Right cardiac atrium (tissue), 5 donors: Measurements from ENCODE around the gene STK11IP. TPM values are rescaled to one million over a fixed set of nuclear protein-coding genes. Genes with fewer than 3 reads are reported as not detected.
"Not testable (repeated sequence)": the region's sequence is repeated elsewhere in the genome, so short reads cannot be mapped to it uniquely, and the experiment has no call there.

ENCODE experiments used
- ATAC-seq, 2 donors: fragments of 200-7000 bp; cut with Tn5 transposase; one replicate each; pipeline versions ENCODE4 v1.8.0 to v1.9.1; 2020; ENCODE audit warnings: moderate library complexity in 2 of 2, mild to moderate bottlenecking in 1 of 2
- DNase-seq, 3 donors: peaks; one replicate each; pipeline ENCODE4 v3.0.0-alpha.2; 2020
- H3K27ac ChIP-seq: one replicate; pipeline ENCODE4 v1.5.1; 2013; ENCODE audit warnings: mild to moderate bottlenecking, low read length, control low read depth, moderate library complexity
- H3K27me3 ChIP-seq: one replicate; pipeline ENCODE4 v1.6.1; 2013; ENCODE audit not compliant: control insufficient read depth, insufficient read depth
- H3K4me1 ChIP-seq: one replicate; pipeline ENCODE4 v1.6.1; 2013; ENCODE audit warnings: low read length; ENCODE audit not compliant: control insufficient read depth, insufficient read depth
- H3K4me3 ChIP-seq: one replicate; pipeline ENCODE4 v1.5.1; 2013; ENCODE audit warnings: low read length, control low read depth
- H3K9me3 ChIP-seq: one replicate; pipeline ENCODE4 v1.6.1; 2013; ENCODE audit warnings: low read length; ENCODE audit not compliant: control insufficient read depth
- WGBS: extraction: QIAGEN DNeasy Blood & Tissue Kit; methylation state at CpG from one replicate; pipeline ENCODE4 v1.1.7; 2013; 5-methylcytosine and 5-hydroxymethylcytosine counted together
- intact Hi-C, 4 donors: fragments of 100-400 bp; cut with DNase I; formaldehyde crosslinking; loops; one replicate each; pipeline versions ENCODE4 v1.11.0 to v1.14.0; 2022 to 2023
- polyA plus RNA-seq: library from polyadenylated mRNA; stranded (reverse); fragments of 200-250 nt; gene quantifications from one replicate; pipeline ENCODE4 v1.2.3, GENCODE V29; 2013
- total RNA-seq, 4 donors: library from RNA; stranded (reverse); fragmentation: NEBNext Ultra II Directional; extraction: Animal tissue kit (Norgen Biotek cat#: 25700); gene quantifications; one replicate each; pipeline ENCODE4 v1.2.1, GENCODE V29; 2021
- donor health status: healthy with polysubstance abuse.
- donor health status: DM: no; HTN: yes; CAD: no.
- donor health status: DM: no; HTN: no; CAD: no.
- donor health status: DM: no; HTN: yes; CAD: no; lungs with severe emphysema.
- donor health status: DM: yes; HTN: yes; CAD: no.

The STK11IP gene
- total and polyA plus RNA-seq, 5 donors, result 12.1 to 19.0 (median 14.2) TPM

DNA sequence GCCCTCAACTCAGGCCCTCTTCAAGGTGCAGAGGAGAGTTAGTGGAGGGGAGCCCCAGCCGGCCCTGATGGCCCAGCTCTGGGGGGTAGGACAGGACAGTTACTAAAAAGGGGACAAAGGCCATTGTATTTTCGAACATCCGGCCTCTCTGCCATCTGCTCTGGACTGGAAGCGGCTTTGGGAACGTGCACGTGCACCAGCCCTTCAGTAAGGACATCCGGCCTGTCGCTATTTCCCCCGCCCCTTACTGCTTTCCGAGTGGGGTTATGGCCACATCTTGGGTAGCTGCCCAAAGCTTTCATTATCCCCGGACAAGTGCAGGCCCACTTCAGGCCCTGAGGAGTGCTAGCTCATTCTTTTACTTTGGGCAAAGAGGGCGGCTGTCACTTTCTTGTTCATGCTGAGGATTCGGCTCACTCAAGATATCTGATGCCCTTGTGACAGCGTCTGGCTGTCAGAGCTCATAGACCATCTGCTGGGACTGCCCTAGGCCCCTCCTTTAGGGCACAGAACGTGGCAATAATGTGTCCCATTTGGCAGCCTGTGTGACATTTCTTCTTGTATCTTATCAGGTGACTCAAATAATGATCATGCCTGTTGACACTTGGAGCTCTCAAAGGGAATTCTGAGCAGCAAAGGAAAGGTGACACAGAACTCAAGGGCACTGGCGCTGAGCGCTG, 47.3 kb downstream of the STK11IP start:
- no peaks in the 10 kb centered on the region for H3K9me3 ChIP-seq
- peak overlapping the region; percentile 96 for H3K27ac ChIP-seq
- peaks cover 2% of the 10 kb centered on the region for H3K4me1 ChIP-seq
- WGBS, result 30% methylated on average over 17 of the region's 17 CpGs
- ATAC-seq, result peak; percentile 60 to 70
- H3K4me3 ChIP-seq, result no peak overlapping the region
- DNase-seq, result peak; percentile 69 to 83 (median 81)
- intact Hi-C loops, result loop anchor here in 3 of 4 donors (5.0 kb wide), 3 partner anchors 48 to 103 kb away; partner anchors contain the start of genes CHPF (in 3 of the 3), TMEM198 (in 3 of the 3), INHA (in 1 of the 3) and OBSL1 (in 1 of the 3)
- no peaks in the 10 kb centered on the region for H3K27me3 ChIP-seq

DNA sequence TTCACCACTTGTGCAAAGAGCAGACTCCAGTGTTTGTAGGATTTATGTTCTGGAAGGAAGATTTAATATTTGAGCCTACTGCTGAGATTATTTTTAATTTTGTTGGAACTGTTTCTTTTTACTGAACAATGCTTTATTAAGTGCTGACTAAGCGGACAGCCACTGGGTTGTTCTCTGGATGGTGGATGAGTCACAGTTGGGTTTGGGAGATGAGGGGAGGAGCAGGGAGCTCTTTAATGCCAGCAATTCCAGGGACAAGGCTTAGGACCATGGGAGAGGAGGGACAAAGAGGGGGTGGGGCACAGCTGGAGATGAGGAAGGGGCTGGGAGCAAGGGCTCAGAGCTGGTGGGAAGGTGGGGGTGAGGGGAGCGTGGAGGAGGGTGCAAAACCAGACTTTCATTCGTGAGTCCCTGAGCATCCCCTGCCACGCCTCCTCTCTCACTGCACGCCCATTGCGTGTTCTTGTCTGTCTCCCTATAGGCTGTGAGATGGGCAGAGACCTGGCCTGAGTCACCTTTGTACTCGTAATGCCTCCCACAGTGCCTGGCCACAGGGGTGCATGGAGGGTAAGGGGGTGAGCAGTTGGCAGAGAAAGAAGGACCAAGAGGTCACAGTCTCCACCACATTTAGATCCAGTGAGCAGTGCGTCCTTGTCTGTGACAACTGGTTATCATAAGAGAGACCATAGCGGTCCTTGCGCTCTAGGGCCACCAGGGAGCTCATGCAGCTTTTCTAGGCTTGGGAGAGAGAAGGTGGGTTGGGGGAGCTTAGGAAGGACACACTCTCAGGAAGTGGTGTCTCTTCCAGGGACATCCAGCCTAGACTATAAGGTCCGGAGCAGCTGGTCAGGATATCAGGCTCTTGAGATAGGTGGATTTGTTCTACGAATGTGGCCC, 48.2 kb downstream of the STK11IP start:
- Histone ChIP-seq H3K4me1 (peaks cover 2% of the 10 kb centered on the region), H3K27me3 (no peaks in the 10 kb centered on the region), H3K9me3 (no peaks in the 10 kb centered on the region), H3K4me3 (no peak overlapping the region), H3K27ac (peak overlapping the region; percentile 16)
- intact Hi-C loops, result no loop called here
- ATAC-seq, result peak; percentile 39 to 49
- DNase-seq, result peak in 2 of 3 donors; percentile 33 to 59
- WGBS, result 65% methylated on average over 12 of the region's 12 CpGs

DNA sequence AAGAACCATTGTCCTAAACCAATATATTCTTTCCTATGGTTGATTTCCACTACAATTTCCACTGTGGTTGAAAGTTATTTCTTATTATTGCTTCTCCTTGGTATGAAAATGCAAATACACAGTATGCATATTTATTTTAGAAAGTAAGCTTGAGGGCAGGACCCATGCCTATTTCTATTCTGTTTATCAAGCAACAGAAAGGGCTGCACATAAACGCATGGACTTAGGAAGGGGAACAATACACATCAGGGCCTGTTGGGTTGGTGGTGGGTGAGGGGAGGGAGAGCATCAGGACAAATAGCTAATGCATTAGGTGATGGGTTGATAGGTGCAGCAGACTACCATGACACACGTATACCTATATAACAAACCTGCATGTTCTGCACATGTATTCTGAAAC, 50.5 kb downstream of the STK11IP start:
- no peaks in the 10 kb centered on the region for H3K9me3 ChIP-seq
- intact Hi-C loops, result no loop called here
- WGBS, result 84% methylated on average over 2 of the region's 2 CpGs

DNA sequence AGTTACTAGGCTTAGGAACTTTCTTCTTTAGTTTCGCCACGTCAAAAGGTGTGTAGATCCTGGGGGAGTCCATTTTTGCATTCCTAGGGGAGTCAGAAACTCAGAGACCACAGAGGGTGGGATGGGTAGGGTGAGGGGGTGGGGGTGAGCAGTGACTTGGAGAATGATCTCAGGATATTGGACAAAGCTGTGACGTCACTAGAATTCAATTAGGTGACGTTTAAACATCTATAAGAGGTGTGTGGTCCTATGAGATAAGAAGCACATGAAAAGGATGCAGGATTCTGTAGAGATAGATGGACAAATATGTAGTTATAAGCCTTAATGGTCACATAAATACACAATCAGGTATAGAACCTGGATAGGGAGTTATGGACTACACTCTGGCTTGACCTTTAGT, 51.3 kb downstream of the STK11IP start:
- Histone ChIP-seq H3K9me3 (no peaks in the 10 kb centered on the region), H3K27me3 (no peaks in the 10 kb centered on the region), H3K4me1 (peaks cover 2% of the 10 kb centered on the region), H3K4me3 (no peak overlapping the region), H3K27ac (no peak overlapping the region)
- intact Hi-C loops, result no loop called here
- WGBS, result 67% methylated on average over 4 of the region's 4 CpGs
- ATAC-seq (no peak), DNase-seq (no peak)

More for the DNA sequence above, 50.5 kb downstream of the STK11IP start:
- DNase-seq, result no peak
- Histone ChIP-seq H3K4me1 (peaks cover 2% of the 10 kb centered on the region), H3K27me3 (no peaks in the 10 kb centered on the region), H3K27ac (no peak overlapping the region), H3K4me3 (no peak overlapping the region)
- ATAC-seq, result no peak

DNA sequence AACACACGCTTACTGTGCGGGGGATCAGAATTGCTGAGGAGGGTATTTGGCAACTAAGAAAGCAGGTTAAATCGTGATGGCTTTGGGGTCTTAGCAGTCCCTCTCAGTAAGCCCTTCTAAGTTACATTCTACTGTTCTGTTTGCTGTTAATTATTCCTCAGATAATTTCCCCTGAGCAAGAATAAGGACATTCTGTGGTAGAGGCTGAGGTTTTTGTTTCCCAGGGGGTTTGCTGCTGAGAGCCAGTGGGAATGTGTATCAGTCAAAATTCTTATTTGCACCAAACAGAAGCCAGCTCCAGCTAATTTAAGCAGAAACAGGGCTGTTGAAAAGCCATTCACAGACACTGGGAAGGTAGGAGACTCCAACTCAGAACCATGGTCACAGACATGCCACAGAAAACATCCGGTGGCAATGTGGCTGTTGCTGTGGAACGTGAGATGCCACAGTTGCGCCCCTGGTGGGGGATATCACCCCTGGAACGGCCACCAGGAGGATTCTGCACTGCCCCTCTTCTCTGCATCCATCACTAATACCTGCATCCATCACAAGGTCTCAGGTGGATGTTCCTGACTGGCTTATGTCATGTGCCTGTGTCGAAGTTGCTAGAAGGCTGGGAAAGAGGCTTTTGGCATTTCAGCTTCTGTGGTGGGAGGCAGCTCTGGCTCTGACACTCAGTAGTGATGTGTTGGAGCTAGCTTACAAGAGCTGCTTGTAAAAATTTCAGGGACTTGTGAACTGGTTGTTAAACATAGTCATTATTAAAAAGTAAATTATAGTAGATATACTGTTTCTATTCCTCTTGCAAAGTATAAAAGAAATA, 53.0 kb downstream of the STK11IP start:
- intact Hi-C loops, result no loop called here
- no peaks in the 10 kb centered on the region for H3K9me3 ChIP-seq

DNA sequence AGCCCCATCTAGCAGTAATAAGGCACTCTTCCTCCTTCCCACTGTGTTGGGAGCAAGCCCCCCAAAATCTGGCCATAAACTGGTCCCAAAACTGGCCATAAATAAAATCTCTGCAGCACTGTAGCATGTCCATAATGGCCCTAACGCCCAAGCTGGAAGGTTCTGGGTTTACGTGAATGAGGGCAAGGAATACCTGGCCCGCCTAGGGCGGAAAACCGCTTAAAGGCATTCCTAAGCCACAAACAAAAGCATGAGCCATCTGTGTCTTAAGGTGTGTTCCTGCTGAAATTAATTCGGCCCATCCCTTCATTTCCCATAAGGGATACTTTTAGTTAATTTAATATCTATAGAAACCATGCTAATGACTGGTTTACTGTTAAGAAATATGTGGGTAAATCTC, 54.0 kb downstream of the STK11IP start:
- H3K27me3 ChIP-seq, intact Hi-C loops, DNase-seq, H3K9me3 ChIP-seq, H3K4me3 ChIP-seq, H3K27ac ChIP-seq, H3K4me1 ChIP-seq, ATAC-seq: not testable (repeated sequence)
- WGBS, result 78% methylated on average over 6 of the region's 6 CpGs

More for the DNA sequence above, 53.0 kb downstream of the STK11IP start:
- Histone ChIP-seq H3K27ac (no peak overlapping the region), H3K27me3 (no peaks in the 10 kb centered on the region), H3K4me3 (no peak overlapping the region), H3K4me1 (no peaks in the 10 kb centered on the region)
- peak in 1 of 3 donors; percentile 15 for DNase-seq
- 60% methylated on average over 8 of the region's 8 CpGs for WGBS
- no peak for ATAC-seq

DNA sequence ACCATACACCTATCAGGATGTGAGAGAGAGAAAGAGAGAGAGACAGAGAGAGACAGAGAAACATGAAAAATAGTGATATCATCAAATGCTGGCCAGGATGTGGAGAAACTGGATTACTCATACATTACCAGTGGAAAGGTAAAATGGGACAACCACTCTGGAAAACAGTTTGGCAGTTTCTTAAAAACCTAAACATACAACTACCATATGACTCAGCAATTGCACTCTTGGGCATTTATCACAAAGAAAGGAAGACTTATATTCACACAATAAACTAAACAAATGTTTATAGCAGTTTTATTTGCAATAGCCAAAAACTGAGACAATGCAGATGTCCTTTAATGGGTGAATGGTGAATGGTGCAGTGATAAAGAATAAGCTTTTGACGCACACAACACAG, 58.9 kb downstream of the STK11IP start:
- H3K27me3 ChIP-seq, result no peaks in the 10 kb centered on the region
- no peak overlapping the region for H3K27ac ChIP-seq
- no peak for ATAC-seq
- WGBS, result 87% methylated on average over 1 of the region's 1 CpG
- H3K4me3 ChIP-seq, result no peak overlapping the region
- H3K4me1 ChIP-seq, result no peaks in the 10 kb centered on the region
- intact Hi-C loops, result no loop called here
- peaks cover 4% of the 10 kb centered on the region for H3K9me3 ChIP-seq
- no peak for DNase-seq

DNA sequence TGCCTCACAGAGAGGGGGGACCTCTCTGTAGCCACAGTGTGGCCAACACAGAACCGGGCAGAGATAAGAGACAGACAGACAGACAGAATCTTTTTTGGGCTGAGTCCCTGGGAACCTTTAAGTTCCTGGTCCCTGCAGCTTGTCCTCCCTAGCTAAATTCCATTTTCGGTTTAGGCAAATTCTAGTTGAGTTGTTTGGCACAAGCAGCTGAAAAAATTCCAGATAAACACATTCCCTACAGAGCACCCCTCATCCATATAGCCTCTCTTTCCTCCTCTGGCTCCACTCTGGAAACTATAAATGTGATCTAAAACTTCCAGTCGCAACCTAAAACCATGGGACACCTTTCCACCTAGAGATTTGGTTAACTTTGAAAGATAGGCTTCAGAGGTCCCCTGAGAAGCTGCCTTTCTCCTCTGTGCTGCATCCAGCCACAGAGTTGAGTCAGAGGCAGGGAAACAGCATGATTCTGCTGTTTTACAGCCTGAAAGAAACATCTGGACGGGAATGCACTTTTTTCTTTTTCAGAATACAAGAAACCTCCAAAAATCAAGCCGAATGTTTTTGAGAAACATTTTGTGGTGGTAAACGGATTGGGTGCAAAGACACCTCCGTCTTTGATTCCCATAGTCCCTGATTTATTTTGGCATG, 60.7 kb downstream of the STK11IP start:
- ATAC-seq (peak; percentile 53 to 59), DNase-seq (peak in 1 of 3 donors; percentile 36)
- Histone ChIP-seq H3K9me3 (peaks cover 4% of the 10 kb centered on the region), H3K27me3 (no peaks in the 10 kb centered on the region), H3K4me3 (no peak overlapping the region), H3K27ac (peak overlapping the region; percentile 1), H3K4me1 (no peaks in the 10 kb centered on the region)
- 49% methylated on average over 7 of the region's 7 CpGs for WGBS
- intact Hi-C loops, result no loop called here

DNA sequence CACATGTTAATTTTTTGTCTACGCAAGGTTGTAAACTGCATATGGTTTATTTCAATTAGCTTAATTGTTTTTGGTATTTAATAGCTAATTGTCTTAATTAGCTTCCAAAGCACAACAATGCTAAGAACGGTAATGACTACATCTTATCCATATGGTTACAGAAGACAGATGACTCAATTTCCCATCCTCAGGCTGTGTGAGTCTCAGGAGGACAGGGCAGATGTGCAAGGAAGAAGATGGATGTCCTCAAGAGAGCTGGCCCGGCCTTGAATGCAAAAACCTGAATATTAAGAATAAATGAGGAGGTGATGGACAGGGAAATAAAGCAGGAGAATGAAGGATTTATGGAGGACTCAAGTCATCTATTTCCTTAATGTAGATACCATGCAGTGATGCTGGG, 61.2 kb downstream of the STK11IP start:
- Histone ChIP-seq H3K27ac (no peak overlapping the region), H3K9me3 (peaks cover 4% of the 10 kb centered on the region), H3K27me3 (no peaks in the 10 kb centered on the region), H3K4me1 (no peaks in the 10 kb centered on the region), H3K4me3 (no peak overlapping the region)
- DNase-seq (no peak), ATAC-seq (no peak)
- intact Hi-C loops, result no loop called here
- 74% methylated on average over 3 of the region's 3 CpGs for WGBS

DNA sequence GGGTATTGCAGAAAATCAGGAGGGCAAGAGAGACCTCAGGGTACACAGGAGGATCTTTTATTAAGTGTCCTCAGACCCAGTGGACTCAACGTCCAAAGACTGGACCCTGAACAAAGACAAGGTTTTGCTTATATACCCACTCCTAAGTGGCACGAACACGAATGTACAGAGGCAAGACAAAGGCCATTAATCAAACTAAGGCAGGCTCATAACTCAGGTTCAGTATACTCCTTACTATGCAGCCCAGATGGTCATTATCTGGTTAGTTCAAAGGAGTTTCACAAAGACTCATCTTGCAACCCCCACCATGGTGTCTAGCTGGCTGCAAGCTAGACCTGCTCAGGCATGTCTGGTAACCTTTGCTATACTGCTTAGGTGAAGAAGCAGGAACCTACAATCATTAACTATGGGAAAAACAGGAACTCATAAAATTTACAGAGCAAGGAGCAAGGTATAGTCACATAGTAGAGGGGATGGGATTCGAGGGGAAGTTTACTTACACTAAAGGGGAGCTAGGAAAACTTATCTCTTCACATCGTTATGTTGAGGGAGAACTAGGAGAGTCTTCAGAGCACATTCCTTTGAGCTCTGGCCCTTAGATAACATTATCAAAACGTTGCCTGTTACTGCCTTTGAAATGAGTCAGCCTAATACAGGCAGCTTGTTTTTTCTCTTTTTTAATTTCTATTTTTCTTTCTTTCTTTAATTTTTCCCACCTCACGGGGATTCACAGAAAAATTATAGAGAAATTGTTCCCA, 63.7 kb downstream of the STK11IP start:
- 53% methylated on average over 7 of the region's 7 CpGs for WGBS

More for the DNA sequence above, 63.7 kb downstream of the STK11IP start:
- DNase-seq (no peak), ATAC-seq (no peak)
- no peak overlapping the region for H3K27ac ChIP-seq
- no peaks in the 10 kb centered on the region for H3K4me1 ChIP-seq
- intact Hi-C loops, result no loop called here
- H3K27me3 ChIP-seq, result no peaks in the 10 kb centered on the region
- peaks cover 4% of the 10 kb centered on the region for H3K9me3 ChIP-seq
- H3K4me3 ChIP-seq, result no peak overlapping the region
